Forelimb muscle (tissue), 1 donor: ENCODE measurements around the gene AGRN. TPM values are rescaled to one million over a fixed set of nuclear protein-coding genes. Genes with fewer than 3 reads are reported as not detected.
"Not testable (repeated sequence)": the region's sequence is repeated elsewhere in the genome, so short reads cannot be mapped to it uniquely, and the experiment has no call there.

Experiments used
- DNase-seq: peaks from one replicate; pipeline ENCODE4 v3.0.0-alpha.2; 2013; ENCODE audit warnings: low read depth
- polyA plus RNA-seq: library from polyadenylated mRNA; unstranded; fragments of 120-200 nt; gene quantifications from one replicate; pipeline ENCODE4 v1.2.1, GENCODE V29; 2013; ENCODE audit not compliant: insufficient read length

Gene AGRN
- polyA plus RNA-seq, 1 donor = 37.5 TPM

DNA sequence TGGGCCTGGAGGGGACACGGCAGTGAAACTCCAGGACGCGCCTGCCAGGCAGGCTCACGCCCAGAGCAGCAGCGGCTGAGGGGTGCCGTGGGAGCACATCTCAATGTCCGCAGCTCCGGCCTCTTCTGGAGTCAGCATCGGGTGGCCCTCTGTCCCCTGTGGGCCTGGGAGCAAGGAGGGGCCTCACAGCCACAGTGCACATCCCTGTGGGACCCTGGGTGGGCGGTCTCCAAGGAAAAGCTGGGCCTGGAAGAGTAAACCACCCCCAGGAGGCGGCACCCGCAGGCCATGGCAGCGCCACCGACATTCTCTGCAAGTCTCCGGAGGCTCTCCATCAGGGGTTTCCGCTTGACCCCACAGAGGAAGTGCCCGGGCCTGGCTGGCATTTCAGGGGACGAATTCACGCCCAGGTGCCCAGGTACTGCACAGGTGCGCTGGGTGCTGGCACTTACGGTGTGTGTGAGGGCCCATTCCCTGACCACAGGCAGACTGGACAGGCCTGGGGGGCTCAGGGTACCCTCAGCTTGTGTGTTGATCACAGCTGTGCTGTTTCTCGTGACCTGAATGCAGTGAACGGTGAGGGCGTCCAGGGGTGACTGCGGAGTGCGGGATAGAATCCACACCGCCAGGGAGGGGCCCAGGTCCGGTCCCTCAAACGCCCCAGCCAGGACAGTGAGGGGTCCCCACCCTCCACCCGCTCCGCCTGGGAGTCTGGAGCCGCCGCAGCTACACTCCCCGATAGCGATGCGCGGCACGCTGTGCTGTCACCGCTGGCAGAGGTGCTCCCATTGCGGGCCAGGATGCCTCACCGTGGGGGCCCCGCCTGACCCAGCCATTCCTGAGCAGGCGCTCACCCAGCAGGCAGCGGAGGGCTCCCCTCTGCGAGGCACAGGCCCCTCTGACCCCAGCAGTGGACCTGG, 70.8 kb downstream of the AGRN start:
- DNase-seq = no peak

DNA sequence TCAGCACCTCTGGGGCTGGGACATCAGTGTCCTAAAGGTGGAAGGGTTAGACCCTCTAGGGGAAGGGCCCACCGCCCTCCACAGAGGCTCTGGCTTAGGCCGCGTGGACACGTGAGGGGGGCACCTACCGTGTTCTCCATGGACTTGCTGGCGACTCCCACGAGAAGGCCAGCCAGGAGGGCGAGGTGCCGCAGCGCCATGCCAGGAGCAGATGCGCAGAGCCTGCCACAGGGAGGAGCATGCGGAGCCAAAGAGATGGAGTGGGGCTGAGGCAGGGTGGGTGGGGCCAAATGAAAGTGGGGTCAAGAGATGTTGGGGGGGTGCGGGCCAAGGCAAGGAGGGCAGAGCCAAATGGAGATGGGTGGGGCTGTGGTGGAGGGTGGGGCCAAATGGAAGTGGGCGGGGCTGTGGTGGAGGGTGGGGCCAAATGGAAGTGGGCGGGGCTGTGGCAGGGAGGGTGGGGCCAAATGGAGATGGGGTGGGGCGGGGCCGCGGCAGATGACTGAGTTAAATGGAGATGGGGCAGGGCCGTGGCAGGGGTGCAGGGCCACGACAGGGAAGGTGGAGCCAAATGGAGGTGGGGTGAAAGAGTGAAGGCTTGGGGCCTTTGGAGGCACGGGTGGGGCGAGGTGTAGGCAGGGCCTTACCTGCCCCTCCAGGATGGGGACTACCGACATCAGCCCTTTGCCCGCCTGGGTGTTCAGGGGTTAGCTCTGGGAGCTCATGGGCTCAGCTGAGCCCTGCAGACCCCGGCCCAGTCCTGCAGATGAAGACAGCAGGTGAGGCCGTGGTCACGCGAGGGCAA, 71.6 kb downstream of the AGRN start:
- no peak for DNase-seq

DNA sequence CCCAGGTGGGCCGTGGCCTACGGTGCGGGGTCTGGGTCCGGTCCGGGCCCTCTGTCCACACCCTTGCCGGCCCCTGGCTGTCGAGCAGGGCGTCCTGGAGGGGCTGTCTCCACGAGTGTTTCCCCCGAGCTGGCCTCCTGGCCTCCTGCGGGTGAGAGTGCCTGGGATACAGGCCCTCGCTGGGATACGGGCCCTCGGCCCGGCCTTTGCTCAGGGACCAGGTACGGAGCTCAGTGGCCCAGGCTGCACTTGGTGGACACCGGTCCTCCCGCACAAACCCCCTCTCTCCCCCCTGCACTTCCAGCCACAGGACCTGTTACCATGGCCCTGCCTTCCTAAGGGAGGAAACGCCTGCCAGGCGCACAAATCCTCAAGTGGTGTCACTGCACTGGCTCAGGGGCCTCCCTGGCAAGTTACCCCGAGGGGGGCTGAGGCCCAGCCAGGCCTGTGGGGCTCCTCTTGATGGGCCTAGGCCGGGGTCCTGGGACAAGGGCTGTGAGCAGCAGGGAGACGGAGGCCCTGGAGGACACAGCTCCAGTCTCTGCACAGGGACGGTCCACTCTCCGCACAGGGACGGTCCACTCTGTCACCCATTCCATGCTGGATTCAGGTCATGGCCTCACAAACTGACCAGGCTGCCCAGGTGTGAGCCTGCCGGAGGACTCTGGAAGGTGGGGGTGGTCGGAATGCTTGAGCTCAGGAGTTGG, 72.4 kb downstream of the AGRN start:
- no peak for DNase-seq

DNA sequence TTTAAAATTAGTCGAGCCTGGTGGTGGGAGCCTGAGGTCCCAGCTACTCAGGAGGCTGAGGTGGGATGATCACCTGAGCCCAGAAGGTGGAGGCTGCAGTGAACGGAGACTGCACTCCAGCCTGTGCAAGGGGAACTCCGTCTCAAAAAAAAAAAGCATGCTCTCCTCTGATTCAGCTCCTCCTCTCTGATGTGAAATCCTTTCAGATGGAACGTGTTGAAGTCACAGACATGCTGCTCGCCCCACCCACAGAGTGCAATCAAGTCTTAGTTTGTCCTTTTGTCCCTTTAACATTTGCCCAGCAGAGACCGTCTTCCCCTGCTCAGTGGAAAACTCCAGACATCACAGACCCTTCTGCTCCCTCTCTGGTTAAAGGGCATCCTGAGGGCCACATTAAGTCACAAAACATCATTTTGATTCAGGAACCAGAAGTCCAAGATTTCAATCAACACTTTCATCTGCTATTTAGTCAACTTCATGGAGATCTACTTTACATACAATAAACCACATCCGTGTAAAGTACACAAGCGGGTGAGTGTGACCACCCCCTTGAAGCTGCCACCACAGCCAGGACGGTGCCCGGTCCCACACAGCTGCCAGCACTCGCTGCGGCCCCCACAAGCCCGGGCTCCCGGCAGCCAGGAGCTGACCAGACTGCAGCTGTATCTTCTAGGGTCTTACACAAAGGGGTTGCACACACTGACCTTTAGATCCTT, 73.1 kb downstream of the AGRN start:
- no peak for DNase-seq

DNA sequence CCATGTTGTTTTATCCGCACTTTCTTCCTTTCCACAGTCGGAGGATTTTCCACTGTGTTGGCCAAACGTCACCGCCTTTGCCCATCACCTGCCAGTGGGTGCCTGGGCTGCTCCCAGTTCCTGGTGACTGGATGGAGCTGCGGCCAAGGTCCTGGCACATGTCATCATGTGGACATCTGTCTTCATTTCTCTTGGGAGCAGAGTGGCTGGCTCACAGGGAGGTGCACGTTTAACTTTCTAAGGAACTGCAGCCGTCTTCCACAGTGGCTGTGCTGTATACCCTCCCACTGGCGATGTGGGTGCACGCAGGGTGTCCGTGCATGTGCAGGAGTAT, 73.7 kb downstream of the AGRN start:
- no peak for DNase-seq

DNA sequence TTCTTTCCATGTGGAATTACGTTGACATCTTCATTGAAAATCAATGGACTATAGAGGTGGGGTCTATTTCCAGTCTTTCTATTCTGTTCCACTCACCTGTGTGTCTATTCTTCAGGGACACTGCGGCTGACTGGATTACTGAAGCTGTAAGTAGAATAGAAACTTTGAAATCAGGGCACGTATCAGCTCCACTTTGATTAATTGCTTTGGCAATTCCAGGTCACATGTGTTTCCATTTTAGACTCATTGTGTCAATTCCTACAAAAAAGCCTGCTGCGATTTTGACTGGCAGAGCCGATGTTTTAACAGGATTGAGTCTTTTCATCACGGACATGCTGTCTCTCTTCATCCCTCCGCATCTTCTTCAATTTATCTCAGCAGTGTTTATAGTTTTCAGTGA, 75.1 kb downstream of the AGRN start:
- DNase-seq = no peak

DNA sequence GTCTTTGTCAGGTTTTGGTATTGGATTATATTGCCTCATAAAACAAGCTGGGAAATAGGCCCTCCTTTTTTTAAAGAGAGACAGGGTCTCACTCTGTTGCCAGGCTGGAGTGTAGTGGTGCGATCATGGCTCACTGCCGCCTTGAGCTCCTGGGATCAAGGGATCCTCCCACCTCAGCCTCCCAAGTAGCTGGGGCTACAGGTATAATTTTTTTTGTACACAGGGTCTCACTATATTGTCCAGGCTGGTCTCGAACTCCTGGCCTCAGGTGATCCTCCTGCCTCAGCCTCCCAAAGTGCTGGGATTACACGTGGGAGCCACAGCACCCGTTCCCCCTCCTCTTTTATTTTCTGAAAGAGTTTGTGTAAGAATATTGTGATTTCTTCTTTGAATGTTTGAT, 76.2 kb downstream of the AGRN start:
- DNase-seq = not testable (repeated sequence)

DNA sequence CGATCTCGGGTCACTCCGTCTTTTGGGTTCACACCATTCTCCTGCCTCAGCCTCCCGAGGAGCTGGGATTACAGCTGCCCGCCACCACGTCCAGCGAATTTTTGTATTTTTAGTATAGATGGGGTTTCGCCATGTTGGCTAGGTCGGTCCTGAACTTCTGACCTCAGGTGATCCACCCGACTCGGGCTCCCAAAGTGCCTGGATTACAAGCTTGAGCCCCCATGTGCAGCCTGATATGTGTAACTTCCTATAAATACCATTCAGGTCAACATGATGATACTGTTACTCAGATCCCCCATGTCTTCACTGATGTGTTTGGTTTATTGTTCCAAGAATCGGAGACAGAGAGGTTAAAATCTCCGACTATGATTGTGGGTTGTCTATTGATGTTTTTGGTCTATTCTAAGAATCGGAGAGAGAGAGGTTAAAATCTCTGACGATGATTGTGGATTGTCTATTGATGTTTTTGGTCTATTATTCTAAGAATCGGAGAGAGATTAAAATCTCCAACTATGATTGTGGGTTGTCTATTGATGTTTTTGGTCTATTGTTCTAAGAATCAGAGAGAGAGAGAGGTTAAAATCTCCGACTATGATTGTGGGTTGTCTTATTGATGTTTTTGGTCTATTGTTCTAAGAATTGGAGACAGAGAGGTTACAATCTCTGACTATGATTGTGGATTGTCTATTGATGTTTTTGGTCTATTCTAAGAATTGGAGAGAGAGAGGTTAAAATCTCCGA, 78.9 kb downstream of the AGRN start:
- no peak for DNase-seq

DNA sequence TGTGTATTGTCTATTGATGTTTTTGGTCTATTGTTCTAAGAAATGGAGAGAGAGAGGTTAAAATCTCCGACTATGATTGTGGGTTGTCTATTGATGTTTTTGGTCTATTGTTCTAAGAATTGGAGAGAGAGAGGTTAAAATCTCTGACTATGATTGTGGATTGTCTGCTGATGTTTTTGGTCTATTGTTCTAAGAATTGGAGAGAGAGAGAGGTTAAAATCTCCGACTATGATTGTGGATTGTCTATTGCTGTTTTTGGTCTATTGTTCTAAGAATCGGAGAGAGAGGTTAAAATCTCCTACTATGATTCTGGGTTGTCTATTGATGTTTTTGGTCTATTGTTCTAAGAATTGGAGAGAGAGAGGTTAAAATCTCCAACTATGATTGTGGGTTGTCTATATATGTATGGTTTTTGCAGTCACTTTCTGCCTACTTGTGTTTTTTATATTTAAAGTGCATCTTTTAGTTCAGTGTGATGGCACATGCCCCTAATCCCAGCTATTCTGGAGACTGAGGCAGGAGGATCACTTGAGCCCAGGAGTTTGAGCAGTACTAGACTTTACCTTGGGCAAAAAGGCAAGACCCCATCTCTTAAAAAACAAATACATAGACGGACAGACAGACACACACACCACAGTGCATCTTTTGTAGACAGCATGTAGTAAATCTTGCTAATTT, 79.7 kb downstream of the AGRN start:
- no peak for DNase-seq

DNA sequence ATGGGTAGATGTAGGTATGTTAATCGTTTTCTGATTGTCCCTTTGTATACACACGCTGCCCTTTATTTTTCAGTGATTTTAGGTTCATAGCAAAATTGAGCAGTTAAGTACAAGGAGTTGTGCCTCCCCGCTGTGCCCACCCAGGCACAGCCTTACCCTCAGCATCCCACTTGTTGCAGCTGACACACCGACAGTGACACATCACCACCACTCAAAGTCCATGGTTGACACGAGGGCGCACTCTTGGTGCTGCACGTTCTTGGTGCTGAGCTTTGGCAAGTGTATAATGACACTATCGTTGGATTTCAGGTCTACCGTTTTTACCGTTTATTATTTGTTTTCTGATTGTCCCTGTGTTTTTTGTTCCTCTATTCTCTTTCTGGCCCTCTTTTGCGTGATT, 80.4 kb downstream of the AGRN start:
- no peak for DNase-seq

DNA sequence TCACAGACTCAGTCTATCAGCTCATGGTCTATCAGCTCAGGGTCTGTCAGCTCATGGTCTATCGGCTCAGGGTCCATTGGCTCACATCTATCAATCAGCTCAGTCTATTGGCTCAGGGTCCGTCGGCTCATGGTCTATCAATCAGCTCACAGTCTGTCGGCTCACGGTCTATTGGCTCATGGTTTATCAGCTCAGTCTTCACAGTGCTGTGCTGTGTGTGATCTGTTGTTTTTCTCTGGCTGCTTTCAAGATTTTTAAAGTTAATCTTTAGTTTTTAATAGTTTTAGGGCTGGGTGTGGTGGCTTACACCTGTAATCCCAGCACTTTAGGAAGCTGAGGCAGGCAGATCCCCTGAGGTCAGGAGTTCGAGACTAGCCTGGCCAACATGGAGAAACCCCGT, 81.6 kb downstream of the AGRN start:
- no peak for DNase-seq

DNA sequence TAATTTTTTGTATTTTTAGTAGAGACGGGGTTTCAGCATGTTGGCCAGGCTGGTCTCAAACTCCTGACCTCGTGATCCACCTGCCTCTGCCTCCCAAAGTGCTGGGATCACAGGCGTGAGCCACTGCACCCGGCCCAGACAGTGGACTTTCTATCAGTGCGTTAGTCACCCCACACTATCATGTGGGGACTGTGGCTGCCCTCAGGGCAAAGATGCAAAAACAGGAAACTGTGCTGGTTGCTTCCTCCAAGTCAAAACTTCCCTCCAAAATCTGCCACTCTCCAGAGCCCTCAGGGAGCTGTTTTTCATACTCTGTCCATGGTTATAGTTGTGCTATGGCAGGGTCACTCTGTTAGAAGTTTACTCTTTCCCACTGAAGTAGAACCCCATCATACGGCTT, 84.2 kb downstream of the AGRN start:
- not testable (repeated sequence) for DNase-seq

Other genes with a start within 250 kb of the AGRN start
- gene SAMD11, start 96.2 kb upstream of the AGRN start, polyA plus RNA-seq = 5.6 TPM
- 43.6 TPM for gene NOC2L, start 60.9 kb upstream of the AGRN start, polyA plus RNA-seq
- gene KLHL17, start 59.5 kb upstream of the AGRN start, polyA plus RNA-seq = 6.3 TPM
- 0.08 TPM for gene PLEKHN1, start 53.6 kb upstream of the AGRN start, polyA plus RNA-seq
- 3.3 TPM for gene PERM1, start 38.0 kb upstream of the AGRN start, polyA plus RNA-seq
- gene HES4, start 20.0 kb upstream of the AGRN start, polyA plus RNA-seq = 19.9 TPM
- gene ISG15, start 6.6 kb upstream of the AGRN start, polyA plus RNA-seq = 6.2 TPM
- gene RNF223, start 54.2 kb downstream of the AGRN start, polyA plus RNA-seq = 0.08 TPM
- gene C1orf159, start 96.0 kb downstream of the AGRN start, polyA plus RNA-seq = 6.4 TPM
- gene TTLL10, start 153.8 kb downstream of the AGRN start, polyA plus RNA-seq = 0.35 TPM
- gene TNFRSF18, start 186.5 kb downstream of the AGRN start, polyA plus RNA-seq = 6.1 TPM
- gene TNFRSF4, start 194.0 kb downstream of the AGRN start, polyA plus RNA-seq = 3.2 TPM
- gene SDF4, start 211.9 kb downstream of the AGRN start, polyA plus RNA-seq = 88.6 TPM
- gene B3GALT6, start 212.1 kb downstream of the AGRN start, polyA plus RNA-seq = 16.3 TPM
- 4.8 TPM for gene C1QTNF12, start 226.6 kb downstream of the AGRN start, polyA plus RNA-seq